Activated T-cell treated with anti-CD3 and anti-CD28 coated beads, Interleukin-2, amount 50 U/mL, for 72 hours (primary cell): ENCODE data around the gene ENTR1. TPM values are rescaled to one million over a fixed set of nuclear protein-coding genes. Genes with fewer than 3 reads are reported as not detected.

Experiments
- ATAC-seq, 2 donors: fragments of 150-1000 bp; cut with Tn5 transposase; replicated peaks in 1 of 2; 2 replicates each; pipeline ENCODE4 v1.10.0; 2021; ENCODE audit warnings: moderate library complexity in 2 of 2, mild to moderate bottlenecking in 1 of 2
- DNase-seq, 2 donors: peaks; one replicate each; pipeline ENCODE4 v3.0.0; 2021 to 2022; ENCODE audit warnings: mixed read lengths in 1 of 2
- H3K27ac Mint-ChIP-seq: one replicate; pipeline ENCODE4 v1.8.0; 2022; ENCODE audit warnings: mild to moderate bottlenecking, moderate library complexity, mixed read lengths
- H3K27me3 Mint-ChIP-seq: one replicate; pipeline ENCODE4 v1.8.0; 2022; ENCODE audit warnings: low read depth, mixed read lengths
- H3K36me3 Mint-ChIP-seq, 2 donors: one replicate each; pipeline ENCODE4 v1.8.0; 2022; ENCODE audit warnings: mixed read lengths in 2 of 2, mild to moderate bottlenecking in 1 of 2; ENCODE audit not compliant: insufficient read depth in 2 of 2
- H3K4me1 Mint-ChIP-seq: one replicate; pipeline ENCODE4 v1.8.0; 2022; ENCODE audit warnings: low read depth, mixed read lengths
- H3K4me3 Mint-ChIP-seq, 2 donors: one replicate each; pipeline ENCODE4 v1.8.0; 2022; ENCODE audit warnings: mild to moderate bottlenecking in 2 of 2, mixed read lengths in 2 of 2, moderate library complexity in 2 of 2
- H3K9me3 Mint-ChIP-seq, 2 donors: one replicate each; pipeline ENCODE4 v1.8.0; 2022; ENCODE audit warnings: mixed read lengths in 2 of 2
- total RNA-seq, 2 donors: library from RNA; stranded (reverse); gene quantifications; one replicate each; pipeline ENCODE4 v1.2.3, GENCODE V29; 2022

ENTR1 gene, protein sequence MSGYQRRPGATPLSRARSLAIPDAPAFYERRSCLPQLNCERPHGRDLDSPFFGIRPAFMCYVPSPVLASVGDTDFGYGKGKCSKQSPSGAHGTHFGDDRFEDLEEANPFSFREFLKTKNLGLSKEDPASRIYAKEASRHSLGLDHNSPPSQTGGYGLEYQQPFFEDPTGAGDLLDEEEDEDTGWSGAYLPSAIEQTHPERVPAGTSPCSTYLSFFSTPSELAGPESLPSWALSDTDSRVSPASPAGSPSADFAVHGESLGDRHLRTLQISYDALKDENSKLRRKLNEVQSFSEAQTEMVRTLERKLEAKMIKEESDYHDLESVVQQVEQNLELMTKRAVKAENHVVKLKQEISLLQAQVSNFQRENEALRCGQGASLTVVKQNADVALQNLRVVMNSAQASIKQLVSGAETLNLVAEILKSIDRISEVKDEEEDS
- 10 to 100 TPM; 47.2 to 70.6 TPM for total RNA-seq

DNA sequence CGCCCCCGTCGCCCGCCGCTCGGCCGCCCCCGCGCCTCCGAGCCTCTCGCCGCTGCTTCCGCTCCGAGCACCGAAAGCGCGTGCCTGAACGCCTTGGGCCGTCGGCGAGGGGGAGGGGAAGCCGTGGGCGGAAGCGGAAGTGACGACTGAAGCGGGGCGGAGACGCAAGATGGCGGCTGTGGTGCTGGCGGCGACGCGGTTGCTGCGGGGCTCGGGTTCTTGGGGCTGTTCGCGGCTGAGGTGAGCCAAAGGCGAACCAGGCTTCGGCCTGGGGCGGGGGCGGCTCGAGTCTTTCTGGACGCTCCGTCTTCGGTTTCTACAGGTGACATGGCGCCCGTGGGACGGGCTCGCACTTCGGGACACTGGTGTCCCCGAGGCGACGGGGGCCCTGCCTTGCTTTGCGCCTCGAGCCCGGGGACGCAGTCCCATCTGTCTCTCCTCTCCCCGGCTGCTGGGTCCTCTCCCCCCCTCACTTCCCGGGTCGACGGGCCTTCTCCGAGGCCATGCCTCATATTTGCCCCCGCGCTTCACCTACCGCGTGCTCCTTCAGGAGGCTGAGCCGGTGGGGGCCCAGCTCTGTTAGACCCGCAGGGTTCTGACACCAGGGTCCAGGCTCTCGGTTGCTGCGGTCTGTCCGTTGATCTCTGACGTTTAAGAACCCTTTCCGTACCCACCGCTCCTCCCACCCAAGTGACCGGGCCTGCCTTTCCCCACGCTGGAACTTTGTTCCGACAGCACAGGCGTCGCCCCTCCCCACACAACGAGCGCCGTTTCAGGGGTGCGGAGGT is at the start of gene ENTR1, which contains the start of gene PMPCA:
TSS of gene ENTR1 (minus strand) at position 115 of the 788 bp plus-strand sequence. CDS start 217 bp downstream, outside the sequence.
TSS of gene PMPCA (plus strand) at position 159 of the 788 bp plus-strand sequence. CDS start at position 170, 11 bp downstream.
- H3K36me3 Mint-ChIP-seq = peaks cover 5 to 25% of the 10 kb centered on the region in 2 donors
- DNase-seq = peak; percentile 98 to 99
- peak within 1 kb of the TSS; percentile 83 for H3K27ac Mint-ChIP-seq
- H3K9me3 Mint-ChIP-seq = no peaks in the 10 kb centered on the region
- peak within 1 kb of the TSS; percentile 94 to 96 for H3K4me3 Mint-ChIP-seq
- ATAC-seq = peak; percentile 84 to 88
- no peaks in the 10 kb centered on the region for H3K27me3 Mint-ChIP-seq
- peaks cover 63% of the 10 kb centered on the region for H3K4me1 Mint-ChIP-seq

DNA sequence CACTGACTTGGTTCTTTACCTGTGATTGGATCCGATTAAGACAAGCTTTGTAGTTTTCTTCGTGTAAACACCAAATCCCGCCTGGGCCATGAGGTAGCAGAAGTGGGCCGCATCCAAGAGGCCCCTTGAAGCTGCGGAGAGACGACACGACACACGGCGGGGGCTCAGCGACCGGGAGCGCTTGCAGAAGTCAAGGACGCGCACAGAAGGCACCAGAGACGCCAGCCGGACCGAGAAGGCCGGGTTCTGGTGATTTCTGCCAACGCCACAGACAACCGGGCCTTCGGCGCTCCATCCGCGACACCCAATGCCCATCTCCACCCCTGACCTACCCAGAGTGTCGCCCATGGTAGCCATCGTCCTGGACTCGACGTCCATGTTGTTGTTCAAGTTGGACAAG is 49.0 kb upstream of the ENTR1 start:
- ATAC-seq (no peak), DNase-seq (no peak)
- Mint-ChIP-seq H3K4me3 (no peak overlapping the region), H3K9me3 (no peaks in the 10 kb centered on the region), H3K27ac (no peak overlapping the region), H3K36me3 (peaks cover 7 to 32% of the 10 kb centered on the region in 2 donors), H3K27me3 (no peaks in the 10 kb centered on the region), H3K4me1 (no peaks in the 10 kb centered on the region)

DNA sequence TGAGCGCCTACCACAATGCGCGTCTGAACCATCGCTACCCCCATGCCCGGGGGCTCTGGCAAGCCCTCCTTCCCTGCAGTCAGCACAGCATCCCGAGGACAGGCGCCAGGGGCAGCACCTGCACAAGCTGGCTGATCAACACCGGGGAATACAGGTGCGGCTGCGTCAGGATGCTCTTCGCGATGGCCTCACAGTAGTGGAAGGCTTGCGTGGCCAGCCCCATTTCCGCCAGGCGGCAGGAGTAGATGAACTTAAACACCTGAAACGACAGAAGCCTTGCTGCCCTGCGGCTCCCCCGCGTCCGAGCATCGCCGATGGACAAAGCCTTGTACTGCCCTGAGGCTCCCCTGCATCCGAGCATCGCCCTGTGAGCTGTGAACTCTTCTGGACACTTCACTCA is 46.9 kb upstream of the ENTR1 start:
- no peak overlapping the region for H3K27ac Mint-ChIP-seq
- ATAC-seq (no peak), DNase-seq (no peak)
- no peak overlapping the region for H3K4me3 Mint-ChIP-seq
- no peaks in the 10 kb centered on the region for H3K4me1 Mint-ChIP-seq
- peaks cover 8 to 35% of the 10 kb centered on the region in 2 donors for H3K36me3 Mint-ChIP-seq
- no peaks in the 10 kb centered on the region for H3K9me3 Mint-ChIP-seq
- H3K27me3 Mint-ChIP-seq = no peaks in the 10 kb centered on the region

DNA sequence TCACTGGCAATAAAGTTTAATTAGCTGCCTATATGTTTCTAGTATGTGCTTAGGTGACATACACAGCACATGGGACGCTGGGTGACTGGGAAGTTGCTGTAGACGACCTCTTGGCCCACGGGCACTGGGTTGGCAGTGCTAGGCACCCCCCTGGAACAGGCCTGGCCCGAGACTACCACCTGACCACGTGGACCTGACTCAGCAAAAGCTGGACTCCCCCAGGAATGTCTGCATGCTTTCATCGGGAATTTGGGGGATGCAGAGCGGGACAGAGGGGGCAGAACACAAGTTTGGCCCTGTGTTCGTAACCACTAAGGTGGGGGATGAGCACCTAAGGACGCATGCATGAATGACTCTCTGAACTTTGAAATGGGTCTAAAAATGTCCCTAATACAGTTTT is 45.8 kb upstream of the ENTR1 start:
- H3K36me3 Mint-ChIP-seq = peaks cover 4 to 29% of the 10 kb centered on the region in 2 donors
- no peaks in the 10 kb centered on the region for H3K9me3 Mint-ChIP-seq
- no peak overlapping the region for H3K27ac Mint-ChIP-seq
- ATAC-seq (no peak), DNase-seq (no peak)
- H3K4me1 Mint-ChIP-seq = no peaks in the 10 kb centered on the region
- H3K27me3 Mint-ChIP-seq = no peaks in the 10 kb centered on the region
- H3K4me3 Mint-ChIP-seq = no peak overlapping the region

DNA sequence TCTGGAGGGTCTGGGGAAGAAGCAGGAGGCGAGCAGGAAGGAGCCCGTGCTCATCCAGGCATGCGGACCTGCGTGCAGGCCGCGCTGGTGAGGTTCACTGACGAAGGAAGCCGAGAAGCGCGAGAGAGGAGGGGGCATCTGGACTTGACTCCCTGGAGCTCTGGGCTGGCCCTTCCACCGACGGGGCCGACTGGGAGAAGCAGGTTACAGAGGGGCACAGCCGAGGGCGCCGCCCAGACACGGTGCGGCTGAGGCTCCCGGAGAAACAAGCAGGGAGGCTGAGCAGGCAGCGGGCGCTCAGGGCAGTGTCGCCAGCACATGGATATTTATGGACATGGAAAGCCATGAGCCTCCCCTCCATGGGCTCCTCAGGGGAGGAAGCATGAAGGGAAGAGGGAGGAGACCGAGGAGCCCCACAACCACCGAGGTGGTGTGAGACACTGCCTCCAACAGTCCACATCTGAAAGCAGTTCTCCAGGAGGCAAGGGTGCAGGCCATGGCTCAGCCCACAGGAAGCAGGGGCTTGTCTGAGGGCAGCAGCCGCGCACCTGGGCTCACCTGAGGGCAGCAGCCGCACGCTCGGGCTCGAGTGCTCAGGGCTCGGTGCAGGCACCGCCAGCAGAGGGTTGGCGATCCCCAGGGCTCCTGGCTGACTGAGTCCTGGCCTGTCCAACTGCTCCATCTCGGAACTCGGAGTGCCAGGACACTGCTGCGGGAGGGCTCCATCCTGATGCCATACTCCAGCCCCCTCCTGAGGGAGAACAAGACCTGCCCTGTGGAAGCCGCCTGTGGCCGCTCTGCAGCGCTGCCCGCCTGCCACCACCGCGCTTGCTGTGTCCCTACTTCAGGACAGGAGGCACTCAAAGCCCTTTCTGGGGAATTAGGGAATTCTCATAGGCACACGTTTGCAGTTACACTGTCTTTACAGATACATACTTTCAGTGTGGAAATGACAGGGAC is 44.9 kb upstream of the ENTR1 start:
- Mint-ChIP-seq H3K4me1 (no peaks in the 10 kb centered on the region), H3K9me3 (no peaks in the 10 kb centered on the region), H3K4me3 (no peak overlapping the region), H3K27ac (no peak overlapping the region), H3K36me3 (peaks cover 5 to 33% of the 10 kb centered on the region in 2 donors), H3K27me3 (no peaks in the 10 kb centered on the region)
- DNase-seq (no peak), ATAC-seq (no peak)

DNA sequence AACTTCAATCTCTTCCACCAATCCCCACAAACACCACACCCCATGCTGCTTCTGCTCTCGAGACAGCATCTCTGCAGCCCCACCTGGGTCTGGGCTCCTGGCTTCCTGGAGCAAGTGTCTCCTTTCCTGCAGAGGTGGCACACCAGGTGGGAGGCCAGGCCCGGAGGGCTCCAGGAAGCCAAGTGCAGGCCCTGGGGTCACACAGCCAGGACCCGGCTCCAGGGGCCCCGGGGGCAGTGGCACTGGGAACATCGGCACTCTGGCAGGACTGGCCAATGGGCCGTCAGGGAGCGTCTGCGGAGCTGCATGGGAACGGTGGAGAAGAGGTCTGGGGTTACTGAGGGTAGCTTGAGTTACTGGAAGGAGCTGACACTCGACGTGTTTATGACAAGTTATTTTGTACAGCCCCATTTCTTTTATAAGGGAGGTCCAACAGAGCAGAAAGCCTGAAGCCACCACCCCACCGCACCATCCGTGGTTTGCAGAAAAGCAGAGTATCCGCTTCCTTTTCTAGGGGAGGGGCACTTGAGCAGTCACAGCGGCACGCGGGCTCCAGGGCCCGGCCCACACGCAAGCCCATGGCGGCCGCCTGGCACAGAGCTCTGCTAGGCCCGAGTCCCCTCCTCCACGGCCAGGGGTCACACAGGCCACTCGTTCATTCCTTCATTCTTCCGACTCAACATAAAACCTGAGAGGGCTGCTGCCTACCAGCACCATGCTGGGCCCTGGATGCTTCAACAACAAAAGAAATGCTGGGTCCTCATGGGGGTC is 43.8 kb upstream of the ENTR1 start:
- peak in 1 of 2 donors; percentile 34 for ATAC-seq
- H3K27me3 Mint-ChIP-seq = no peaks in the 10 kb centered on the region
- no peak overlapping the region for H3K4me3 Mint-ChIP-seq
- H3K36me3 Mint-ChIP-seq = peaks cover 7 to 30% of the 10 kb centered on the region in 2 donors
- no peaks in the 10 kb centered on the region for H3K4me1 Mint-ChIP-seq
- DNase-seq = no peak
- H3K27ac Mint-ChIP-seq = no peak overlapping the region
- no peaks in the 10 kb centered on the region for H3K9me3 Mint-ChIP-seq

DNA sequence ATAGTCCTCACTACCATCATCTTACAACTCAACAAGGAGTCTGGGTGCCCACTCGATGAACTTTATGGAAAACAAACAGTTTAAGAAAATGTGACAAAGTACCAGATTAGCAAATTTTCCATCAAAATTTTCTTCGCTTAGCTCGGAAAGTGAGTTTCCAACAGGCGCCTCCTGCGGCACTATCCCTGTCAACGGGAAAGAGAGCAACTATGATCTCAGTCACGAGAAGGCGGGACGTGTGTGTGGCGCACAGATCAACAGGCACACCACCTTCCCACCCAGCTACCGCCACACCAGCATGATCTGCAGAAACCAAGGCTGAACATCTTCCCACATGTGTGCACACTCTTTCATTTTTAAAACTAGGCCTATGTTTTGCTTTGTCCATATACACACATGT is 42.9 kb upstream of the ENTR1 start:
- H3K36me3 Mint-ChIP-seq = peaks cover 7 to 23% of the 10 kb centered on the region in 2 donors
- no peaks in the 10 kb centered on the region for H3K4me1 Mint-ChIP-seq
- DNase-seq = no peak

DNA sequence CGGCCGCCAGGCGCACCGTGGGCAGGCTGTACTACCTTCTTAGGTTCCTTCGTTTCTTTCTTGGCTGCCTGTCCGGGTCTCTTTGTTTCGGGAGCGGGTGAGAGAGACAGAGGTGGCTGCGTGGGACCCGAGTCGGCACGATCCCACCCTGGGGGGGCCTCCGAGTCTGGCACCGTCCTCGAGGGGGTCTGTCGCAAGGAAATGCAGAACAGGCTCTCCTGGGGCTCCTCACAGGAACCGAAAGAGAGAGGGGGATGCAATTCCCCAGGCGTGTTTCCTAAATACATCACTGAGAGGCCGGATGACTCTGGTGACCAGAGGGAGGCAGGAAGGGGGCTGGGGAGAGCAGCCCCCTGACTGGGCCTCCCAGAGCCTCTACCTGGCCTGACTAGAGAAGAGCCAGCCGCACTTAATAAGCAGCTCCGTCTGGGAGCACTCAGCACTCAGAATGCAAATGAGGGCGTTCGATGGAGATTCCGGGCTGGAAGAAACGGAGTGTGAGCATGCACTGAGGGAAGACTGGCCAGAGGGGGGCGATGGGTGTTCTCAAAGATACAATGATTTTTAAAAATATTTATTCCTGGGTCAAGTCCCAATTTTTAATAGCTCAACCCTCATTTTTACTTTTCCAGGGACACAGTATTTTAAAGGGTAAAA is 40.9 kb upstream of the ENTR1 start:
- no peak for ATAC-seq
- Mint-ChIP-seq H3K4me1 (no peaks in the 10 kb centered on the region), H3K36me3 (peaks cover 7 to 22% of the 10 kb centered on the region in 2 donors), H3K9me3 (no peaks in the 10 kb centered on the region), H3K27me3 (no peaks in the 10 kb centered on the region), H3K27ac (no peak overlapping the region), H3K4me3 (no peak overlapping the region)
- DNase-seq = no peak

More for the DNA sequence above, 42.9 kb upstream of the ENTR1 start:
- Mint-ChIP-seq H3K27ac (no peak overlapping the region), H3K4me3 (no peak overlapping the region), H3K9me3 (no peaks in the 10 kb centered on the region), H3K27me3 (no peaks in the 10 kb centered on the region)
- no peak for ATAC-seq

DNA sequence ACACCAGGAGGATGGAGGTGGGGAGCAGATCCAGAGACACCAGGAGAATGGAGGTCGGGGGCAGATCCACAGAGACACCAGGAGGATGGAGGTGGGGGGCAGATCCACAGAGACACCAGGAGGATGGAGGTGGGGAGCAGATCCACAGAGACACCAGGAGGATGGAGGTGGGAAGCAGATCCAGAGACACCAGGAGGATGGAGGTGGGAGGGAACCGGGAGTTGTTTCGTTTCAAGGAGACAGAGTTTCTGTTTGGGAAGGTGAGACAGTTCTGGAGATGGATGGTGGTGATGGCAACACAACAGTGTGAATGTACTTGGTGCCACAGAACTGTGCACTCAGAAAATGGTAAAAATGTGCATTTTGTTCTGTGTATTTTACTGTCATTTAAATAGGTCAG is 38.2 kb upstream of the ENTR1 start:
- H3K9me3 Mint-ChIP-seq = no peaks in the 10 kb centered on the region
- H3K4me3 Mint-ChIP-seq = no peak overlapping the region
- no peaks in the 10 kb centered on the region for H3K4me1 Mint-ChIP-seq
- H3K27me3 Mint-ChIP-seq = no peaks in the 10 kb centered on the region
- ATAC-seq = no peak
- no peak for DNase-seq
- peaks cover 7 to 28% of the 10 kb centered on the region in 2 donors for H3K36me3 Mint-ChIP-seq
- H3K27ac Mint-ChIP-seq = no peak overlapping the region

DNA sequence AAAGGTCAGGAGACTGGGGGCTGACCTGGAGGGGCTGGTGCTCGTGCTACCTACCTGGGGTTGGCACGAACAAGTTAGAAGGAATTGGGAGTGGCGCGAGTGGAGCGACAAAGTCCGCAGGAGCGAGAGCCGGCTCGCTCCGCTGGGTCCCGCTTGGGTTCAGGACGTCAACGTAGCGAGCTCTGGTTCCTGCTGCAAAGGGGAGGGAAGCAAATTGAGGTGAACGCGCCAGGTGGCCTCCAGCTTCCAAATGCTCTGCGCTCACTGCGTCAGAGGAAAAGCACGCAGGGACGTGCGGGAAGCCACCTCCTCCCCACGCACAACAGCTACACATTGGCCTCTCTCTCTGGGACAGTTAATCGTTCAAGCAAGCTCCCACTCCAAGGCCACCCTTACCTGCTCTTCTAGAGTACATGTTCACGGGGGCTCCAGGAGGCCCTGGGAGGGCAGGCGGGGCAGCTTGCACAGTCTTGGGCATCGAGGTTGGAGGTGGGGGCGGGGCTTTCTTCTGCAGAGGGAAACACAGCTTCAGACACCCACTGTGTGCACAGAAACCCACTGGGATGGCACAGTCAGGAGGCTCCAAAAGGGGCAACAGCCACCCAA is 36.9 kb upstream of the ENTR1 start:
- peaks cover 5 to 27% of the 10 kb centered on the region in 2 donors for H3K36me3 Mint-ChIP-seq
- no peak overlapping the region for H3K27ac Mint-ChIP-seq
- H3K27me3 Mint-ChIP-seq = no peaks in the 10 kb centered on the region
- H3K9me3 Mint-ChIP-seq = no peaks in the 10 kb centered on the region
- no peak for DNase-seq
- H3K4me1 Mint-ChIP-seq = no peaks in the 10 kb centered on the region
- no peak for ATAC-seq
- H3K4me3 Mint-ChIP-seq = no peak overlapping the region

DNA sequence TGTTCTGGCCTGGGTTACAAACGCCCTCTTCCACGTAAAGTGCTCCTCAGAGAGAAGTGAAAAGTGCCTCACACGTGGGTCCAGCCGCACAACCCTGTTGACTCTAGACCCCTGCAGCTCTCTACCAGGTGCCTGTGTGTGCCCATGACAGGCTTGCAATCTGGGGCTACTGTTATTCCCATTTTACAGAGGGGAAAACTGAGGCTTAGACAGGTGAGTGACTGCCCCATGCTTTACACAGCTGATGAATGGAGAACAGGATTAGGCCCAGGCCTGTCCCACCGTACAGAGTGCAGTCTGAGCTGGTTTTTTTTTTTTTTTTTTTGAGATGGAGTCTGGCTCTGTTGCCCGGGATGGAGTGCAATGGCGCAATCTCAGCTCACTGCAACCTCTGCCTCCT is 35.4 kb upstream of the ENTR1 start:
- ATAC-seq (no peak), DNase-seq (no peak)
- Mint-ChIP-seq H3K36me3 (peaks cover 5 to 23% of the 10 kb centered on the region in 2 donors), H3K4me1 (no peaks in the 10 kb centered on the region), H3K27ac (no peak overlapping the region), H3K4me3 (no peak overlapping the region), H3K9me3 (no peaks in the 10 kb centered on the region), H3K27me3 (no peaks in the 10 kb centered on the region)
